Endothelial cell of umbilical vein (primary cell): ENCODE data around the gene CACHD1. TPM values are rescaled to one million over a fixed set of nuclear protein-coding genes. Genes with fewer than 3 reads are reported as not detected.

Source experiments
- BruUV-seq: library from RNA; stranded (reverse); fragments of 400-500 nt; replicated peaks from 2 replicates; lab custom pipeline; 2021; lab: Mats Ljungman, UMichigan
- CTCF ChIA-PET: fragments of 300-600, 350-600 bp; sonication (Branson Sonifier 250); formaldehyde crosslinking; loops from one replicate; lab custom pipeline; 2021; ENCODE audit warnings: antibody characterized with exemption, inconsistent platforms; lab: Charles Lee
- POLR2A ChIA-PET: fragments of 300-600, 350-600 bp; sonication (Branson Sonifier 250); formaldehyde crosslinking; loops from one replicate; lab custom pipeline; 2021; ENCODE audit warnings: antibody characterized with exemption, inconsistent platforms; lab: Charles Lee
- DNase-seq: peaks from one replicate; pipeline ENCODE4 v3.0.0-alpha.2; 2011; ENCODE audit warnings: low read depth, low spot score
- FAIRE-seq: peaks from 2 replicates; lab custom pipeline; 2011; peaks lifted over from hg19 to GRCh38; lab: Jason Lieb, UNC
- H2AFZ ChIP-seq: 2 replicates; pipeline ENCODE4 v1.6.0; 2012; ENCODE audit warnings: low read depth, low read length, control low read depth, inconsistent platforms
- H3K27ac ChIP-seq: 2 replicates; pipeline ENCODE4 v1.5.1; 2011; ENCODE audit warnings: low read depth, mild to moderate bottlenecking, control low read depth, low read length, moderate library complexity; ENCODE audit not compliant: insufficient read depth
- H3K27me3 ChIP-seq, 2 experiments: 2 replicates each; pipeline versions ENCODE4 v1.6.0 to v1.6.1; 2011; ENCODE audit warnings: low read length in 2 of 2, mixed read lengths in 1 of 2; ENCODE audit not compliant: control insufficient read depth in 2 of 2, insufficient read depth in 2 of 2
- H3K36me3 ChIP-seq, 2 experiments: 2 replicates in 1 of 2; 3 replicates in 1 of 2; pipeline ENCODE4 v1.5.1; 2011; ENCODE audit warnings: low read length in 2 of 2, mild to moderate bottlenecking in 1 of 2, moderate library complexity in 1 of 2; ENCODE audit not compliant: control insufficient read depth in 2 of 2, insufficient read depth in 2 of 2; ENCODE audit errors: extremely low read depth in 1 of 2
- H3K4me1 ChIP-seq: 3 replicates; pipeline ENCODE4 v1.5.1; 2011; ENCODE audit warnings: mild to moderate bottlenecking, low read length; ENCODE audit not compliant: control insufficient read depth, insufficient read depth; ENCODE audit errors: extremely low read depth
- H3K4me2 ChIP-seq: 2 replicates; pipeline ENCODE4 v1.6.1; 2011; ENCODE audit warnings: low read length, control low read depth, mixed read lengths; ENCODE audit not compliant: insufficient read depth
- H3K4me3 ChIP-seq, 3 experiments: fragments of 200-600 bp in 1 of 3; sonication (generic), shearing (Covaris generic) in 1 of 3; replicated peaks in 1 of 3; 2 replicates each; pipeline ENCODE4 v1.5.1; 2011 to 2016; ENCODE audit warnings: control low read depth in 3 of 3, low read length in 3 of 3, mild to moderate bottlenecking in 2 of 3, inconsistent platforms in 1 of 3, low read depth in 1 of 3, moderate library complexity in 1 of 3; ENCODE audit not compliant: insufficient read depth in 1 of 3
- H3K79me2 ChIP-seq: 2 replicates; pipeline ENCODE4 v1.6.0; 2012; ENCODE audit warnings: low read length, inconsistent platforms; ENCODE audit not compliant: control insufficient read depth, insufficient read depth
- H3K9ac ChIP-seq: replicated peaks from 2 replicates; pipeline ENCODE3; 2011; ENCODE audit warnings: low read length, control low read depth; ENCODE audit not compliant: insufficient read depth; ENCODE audit errors: extremely low read depth
- H3K9me1 ChIP-seq: replicated peaks from 3 replicates; pipeline ENCODE4 v1.6.0; 2011; ENCODE audit warnings: mild to moderate bottlenecking, low read length; ENCODE audit not compliant: control insufficient read depth, insufficient read depth; ENCODE audit errors: extremely low read depth
- H3K9me3 ChIP-seq: replicated peaks from 2 replicates; pipeline ENCODE4 v1.5.1; 2012; ENCODE audit warnings: low read length, inconsistent platforms; ENCODE audit not compliant: control insufficient read depth, insufficient read depth
- H4K20me1 ChIP-seq: replicated peaks from 2 replicates; pipeline ENCODE3; 2011; ENCODE audit warnings: mild to moderate bottlenecking, low read length; ENCODE audit not compliant: control insufficient read depth, insufficient read depth; ENCODE audit errors: extremely low read depth
- CTCF ChIP-seq, 2 donors: IDR thresholded peaks; 1 replicate in 1 of 2; 2 replicates in 1 of 2; pipeline ENCODE4 v1.5.1; 2011; ENCODE audit warnings: low read length in 2 of 2, mild to moderate bottlenecking in 2 of 2, moderate library complexity in 2 of 2, control low read depth in 1 of 2, inconsistent platforms in 1 of 2, low read depth in 1 of 2; ENCODE audit not compliant: insufficient read depth in 1 of 2; ENCODE audit errors: extremely low read depth in 1 of 2
- EZH2 ChIP-seq: IDR thresholded peaks from 2 replicates; pipeline ENCODE4 v1.6.1; 2012; ENCODE audit warnings: borderline replicate concordance, low read depth, mild to moderate bottlenecking, moderate library complexity, low read length, inconsistent platforms; ENCODE audit not compliant: severe bottlenecking
- FOS ChIP-seq: IDR thresholded peaks from 2 replicates; pipeline ENCODE4 v1.6.1; 2011; ENCODE audit warnings: mild to moderate bottlenecking, low read length, moderate library complexity, borderline replicate concordance; ENCODE audit not compliant: insufficient read depth
- GATA2 ChIP-seq: IDR thresholded peaks from 2 replicates; pipeline ENCODE4 v1.7.0; 2011; ENCODE audit warnings: low read depth, mild to moderate bottlenecking, moderate library complexity, mixed read lengths, low read length; ENCODE audit not compliant: insufficient read length, insufficient read depth
- JUN ChIP-seq: IDR thresholded peaks from 2 replicates; pipeline ENCODE4 v1.6.1; 2011; ENCODE audit warnings: borderline replicate concordance, low read depth; ENCODE audit not compliant: insufficient read length, insufficient read depth
- MYC ChIP-seq: IDR thresholded peaks from one replicate; pipeline ENCODE4 v1.6.1; 2011; ENCODE audit warnings: mild to moderate bottlenecking, low read depth, low read length
- POLR2A ChIP-seq: IDR thresholded peaks from 2 replicates; pipeline ENCODE4 v1.6.1; 2012; ENCODE audit warnings: low read depth, mild to moderate bottlenecking, control low read depth, low read length
- POLR2AphosphoS5 ChIP-seq: IDR thresholded peaks from 2 replicates; pipeline ENCODE4 v1.6.1; 2012; ENCODE audit warnings: low read depth, mild to moderate bottlenecking, control low read depth, low read length, moderate library complexity; ENCODE audit not compliant: insufficient read depth
- dilution Hi-C: fragments of 300-500 bp; cut with MboI; formaldehyde crosslinking; loops from one replicate; pipeline ENCODE4 v1.15.0; 2019; ENCODE audit warnings: low sequenced_read_pairs; ENCODE audit not compliant: extremely low pct_ligation_motif_present
- intact Hi-C: fragments of 100-400 bp; cut with micrococcal nuclease; formaldehyde crosslinking; loops from one replicate; pipeline ENCODE4 v1.10.0; 2022
- polyA plus RNA-seq, 4 experiments: library from polyadenylated mRNA; depleted of rRNA in 3 of 4; stranded (reverse) in 3 of 4; unstranded in 1 of 4; fragments of >200 nt; gene quantifications; 2 replicates each; pipeline versions ENCODE4 v1.2.1 to v1.2.3, GENCODE V29; 2011 to 2012; ENCODE audit warnings: missing spikeins in 1 of 4
- total RNA-seq: library from RNA; stranded (reverse); gene quantifications from 2 replicates; pipeline ENCODE4 v1.2.3, GENCODE V29; 2021
- TF ChIP-seq, protein P1 (sequence below): IDR thresholded peaks from 2 replicates; pipeline ENCODE4 v1.6.1; 2011; ENCODE audit not compliant: insufficient read depth, insufficient read length

The CACHD1 gene
- total and polyA plus RNA-seq, 2 donors (not counting 3 experiments of a cell fraction or from before 2014, with no cell fraction given) = 3.6 to 9.3 TPM

GRCh38 chr1:64440183-64440826 lies 29.6 kb upstream of the CACHD1 start:
- POLR2A ChIA-PET = no interaction called here
- H3K4me1 ChIP-seq = no peaks in the 10 kb centered on the region
- no TSS peak for BruUV-seq
- no peak overlapping the region for H3K9ac ChIP-seq
- H3K27ac ChIP-seq = no peak overlapping the region
- dilution Hi-C loops (no loop called here), intact Hi-C loops (no loop called here)
- H3K9me3 ChIP-seq = no peaks in the 10 kb centered on the region
- TF ChIP-seq EZH2 = no peak
- TF ChIP-seq POLR2A = no peak
- TF ChIP-seq, protein P1, sequence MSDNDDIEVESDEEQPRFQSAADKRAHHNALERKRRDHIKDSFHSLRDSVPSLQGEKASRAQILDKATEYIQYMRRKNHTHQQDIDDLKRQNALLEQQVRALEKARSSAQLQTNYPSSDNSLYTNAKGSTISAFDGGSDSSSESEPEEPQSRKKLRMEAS = no peak
- TF ChIP-seq POLR2AphosphoS5 = no peak
- no peak for TF ChIP-seq CTCF (IDR thresholded peaks at IDR 0.05; ENCODE audit: extremely low read depth in 1 of 2, insufficient read depth in 1 of 2, low read depth in 1 of 2, low read length in 2 of 2)
- no peak for TF ChIP-seq JUN
- no peak for TF ChIP-seq MYC
- no peak for TF ChIP-seq FOS
- no peak for TF ChIP-seq GATA2
- CTCF ChIA-PET = interaction anchor here (1.3 to 1.4 kb wide), 2 partner anchors 16 kb away, joined by 3 to 5 read pairs; no protein-coding TSS in a partner anchor
- FAIRE-seq = no peak
- no peaks in the 10 kb centered on the region for H3K36me3 ChIP-seq
- DNase-seq = no peak
- no peaks in the 10 kb centered on the region for H3K9me1 ChIP-seq
- no peaks in the 10 kb centered on the region for H3K79me2 ChIP-seq
- no peaks in the 10 kb centered on the region for H4K20me1 ChIP-seq
- H3K27me3 ChIP-seq = no peaks in the 10 kb centered on the region
- H2AFZ ChIP-seq = no peak overlapping the region
- no peak overlapping the region for H3K4me2 ChIP-seq
- H3K4me3 ChIP-seq = no peak overlapping the region
